KG1 (cell line): ENCODE results near the gene ARSJ.

Experiments
- DNase-seq: peaks from one replicate; lab custom pipeline; 2025; lab: John Stamatoyannopoulos, UW

ARSJ gene

GRCh38 chr4:113899271-113900070, 80.0 kb downstream of the ARSJ start:
- no peak for DNase-seq

- DNase-seq = no peak
Observed at GRCh38 chr4:113893546-113893945, 85.9 kb downstream of the ARSJ start.

- DNase-seq = no peak
Observed at GRCh38 chr4:113888006-113888405, 91.4 kb downstream of the ARSJ start.

- DNase-seq = no peak
Observed at GRCh38 chr4:113885291-113885690, 94.2 kb downstream of the ARSJ start.

GRCh38 chr4:113884655-113885054, 94.8 kb downstream of the ARSJ start:
- no peak for DNase-seq

DNA sequence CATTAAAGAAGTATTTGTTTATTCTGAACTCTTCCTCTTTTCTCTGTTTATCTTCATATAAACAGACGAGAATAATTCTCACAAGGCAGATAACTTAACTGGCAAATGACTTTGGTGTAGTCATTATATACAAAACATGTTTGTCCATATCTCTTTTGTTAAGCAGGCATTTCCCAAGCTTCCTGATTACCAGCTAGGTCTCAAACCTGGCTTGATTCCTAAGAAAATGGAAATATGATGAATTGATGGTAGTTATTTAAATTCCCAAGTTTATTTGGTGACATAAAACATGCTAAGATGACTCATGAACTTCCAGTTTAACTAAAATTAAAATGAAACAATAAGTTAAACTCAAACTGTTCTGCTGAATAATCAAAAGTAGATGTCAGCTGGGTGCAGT, 96.8 kb downstream of the ARSJ start:
- no peak for DNase-seq

GRCh38 chr4:113881256-113881655, 98.2 kb downstream of the ARSJ start:
- no peak for DNase-seq

- DNase-seq = no peak
Observed at GRCh38 chr4:113880240-113881028, 99.0 kb downstream of the ARSJ start.

- no peak for DNase-seq
Observed at GRCh38 chr4:113878668-113879067, 100.8 kb downstream of the ARSJ start.

- DNase-seq = no peak
Observed at GRCh38 chr4:113874480-113874879, 105.0 kb downstream of the ARSJ start.

DNA sequence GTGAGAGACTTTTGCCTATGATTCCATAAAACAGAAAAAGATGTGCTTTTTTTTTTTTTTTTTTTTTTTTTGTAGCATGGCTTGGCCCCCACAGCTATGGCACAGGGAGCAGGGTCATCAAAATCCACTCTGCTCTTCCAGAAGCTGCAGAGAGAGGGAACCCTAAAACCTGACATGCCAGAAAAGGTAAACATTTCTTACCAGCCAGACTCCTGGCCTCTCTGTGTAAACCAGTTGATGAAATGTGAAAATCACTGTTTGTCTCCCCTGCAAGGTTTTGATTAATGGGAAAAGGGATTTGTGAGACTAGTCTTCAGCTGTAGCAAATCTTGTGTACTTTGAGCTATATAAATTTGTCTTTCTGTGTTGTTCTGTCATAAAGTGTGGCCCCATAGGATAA, 105.9 kb downstream of the ARSJ start:
- DNase-seq = no peak

- DNase-seq = no peak
Observed at GRCh38 chr4:113872426-113873260, 106.8 kb downstream of the ARSJ start.

DNA sequence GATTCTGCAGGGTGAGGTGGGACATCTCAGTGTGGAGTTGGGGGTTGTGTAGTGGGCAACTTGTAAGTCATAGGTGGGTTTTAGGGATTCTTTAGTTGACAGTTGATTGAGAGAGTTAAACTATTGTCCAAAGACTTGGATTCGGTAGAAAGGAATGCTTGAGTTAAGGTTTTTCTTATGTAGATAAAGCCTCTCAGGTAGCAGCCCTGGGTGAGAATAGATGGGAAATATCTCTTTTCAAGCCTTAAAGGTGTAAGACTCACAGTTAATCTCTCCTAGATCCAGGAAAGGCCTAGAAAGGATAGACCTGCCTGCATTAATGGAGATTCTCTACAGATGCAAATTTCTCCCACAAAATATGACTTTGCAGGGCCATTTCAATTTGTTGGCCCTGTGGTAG, 108.4 kb downstream of the ARSJ start:
- DNase-seq = no peak

GRCh38 chr4:113869743-113870375, 109.6 kb downstream of the ARSJ start:
- DNase-seq = no peak

DNA sequence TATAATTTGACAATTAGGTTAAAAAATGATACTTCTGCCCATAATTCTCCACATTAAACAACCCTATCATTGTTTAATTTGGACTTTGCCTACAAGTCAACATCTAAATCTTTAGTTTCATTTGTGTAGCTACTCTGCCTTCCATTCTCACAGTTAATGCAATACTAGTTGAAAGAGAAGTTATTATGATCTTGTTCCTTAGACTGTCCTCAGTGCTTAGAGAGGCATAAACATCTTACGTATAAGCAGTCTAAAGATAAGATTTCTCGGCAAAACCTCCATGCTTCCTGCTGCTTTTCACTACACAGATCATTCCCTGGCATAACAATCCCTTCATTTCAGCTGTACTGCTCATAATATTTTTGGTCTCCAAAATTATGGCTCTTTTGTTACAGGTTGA, 112.8 kb downstream of the ARSJ start:
- no peak for DNase-seq

- no peak for DNase-seq
Observed at GRCh38 chr4:113858924-113859323, 120.5 kb downstream of the ARSJ start.

GRCh38 chr4:113851816-113852215, 127.6 kb downstream of the ARSJ start:
- no peak for DNase-seq
